Type B pancreatic cell (in vitro differentiated cells): ENCODE measurements around the gene EDDM13. TPM values are rescaled to one million over a fixed set of nuclear protein-coding genes. Genes with fewer than 3 reads are reported as not detected.
A peak's percentile ranks its signal among the peaks of the same experiment; 100 is the strongest.

Source experiments
- DNase-seq: peaks from one replicate; pipeline ENCODE4 v3.0.0; 2021; ENCODE audit warnings: mixed read lengths; ENCODE audit not compliant: unreplicated experiment; ENCODE audit errors: extremely low spot score
- H3K27ac Mint-ChIP-seq: 2 replicates; pipeline ENCODE4 v1.8.0; 2021; ENCODE audit warnings: mild to moderate bottlenecking, mixed read lengths
- H3K27me3 Mint-ChIP-seq: 2 replicates; pipeline ENCODE4 v1.8.0; 2021; ENCODE audit warnings: mixed read lengths
- H3K36me3 Mint-ChIP-seq: 2 replicates; pipeline ENCODE4 v1.8.0; 2021; ENCODE audit warnings: mixed read lengths
- H3K4me1 Mint-ChIP-seq: one replicate; pipeline ENCODE4 v1.8.0; 2021; ENCODE audit warnings: mixed read lengths; ENCODE audit not compliant: unreplicated experiment
- H3K4me3 Mint-ChIP-seq: 2 replicates; pipeline ENCODE4 v1.8.0; 2021; ENCODE audit warnings: mild to moderate bottlenecking, mixed read lengths
- H3K9me3 Mint-ChIP-seq: 2 replicates; pipeline ENCODE4 v1.8.0; 2021; ENCODE audit warnings: mixed read lengths
- CTCF ChIP-seq: fragments of 200-600 bp; sonication (generic); conservative IDR thresholded peaks from 2 replicates; pipeline ENCODE4 v1.5.0; 2021; ENCODE audit warnings: antibody characterized with exemption, mild to moderate bottlenecking
- total RNA-seq: library from RNA; stranded (reverse); gene quantifications from 2 replicates; pipeline ENCODE4 v1.2.1, GENCODE V29; 2021; ENCODE audit warnings: low replicate concordance

Gene EDDM13
- total RNA-seq, 1 donor from 2014 or later = not detected

GRCh38 chr19:56348289-56348877 lies 75.8 kb downstream of the EDDM13 start:
- Mint-ChIP-seq H3K27ac (no peak overlapping the region), H3K27me3 (no peaks in the 10 kb centered on the region), H3K9me3 (peaks cover 1% of the 10 kb centered on the region), H3K4me3 (no peak overlapping the region), H3K36me3 (no peaks in the 10 kb centered on the region), H3K4me1 (no peaks in the 10 kb centered on the region)
- DNase-seq = no peak
- peak; percentile 47 for TF ChIP-seq CTCF

GRCh38 chr19:56350416-56351045 lies 78.0 kb downstream of the EDDM13 start:
- no peaks in the 10 kb centered on the region for H3K27me3 Mint-ChIP-seq
- no peak for DNase-seq
- peak; percentile 86 for TF ChIP-seq CTCF
- H3K4me3 Mint-ChIP-seq = no peak overlapping the region
- no peak overlapping the region for H3K27ac Mint-ChIP-seq
- H3K4me1 Mint-ChIP-seq = no peaks in the 10 kb centered on the region
- H3K36me3 Mint-ChIP-seq = no peaks in the 10 kb centered on the region
- H3K9me3 Mint-ChIP-seq = no peaks in the 10 kb centered on the region

GRCh38 chr19:56351208-56351607 lies 78.7 kb downstream of the EDDM13 start:
- Mint-ChIP-seq H3K36me3 (no peaks in the 10 kb centered on the region), H3K9me3 (no peaks in the 10 kb centered on the region), H3K4me3 (no peak overlapping the region), H3K27me3 (no peaks in the 10 kb centered on the region), H3K4me1 (no peaks in the 10 kb centered on the region), H3K27ac (no peak overlapping the region)
- no peak for DNase-seq
- no peak for TF ChIP-seq CTCF

- no peak for DNase-seq
- no peaks in the 10 kb centered on the region for H3K36me3 Mint-ChIP-seq
- no peak overlapping the region for H3K4me3 Mint-ChIP-seq
- no peaks in the 10 kb centered on the region for H3K9me3 Mint-ChIP-seq
- H3K27me3 Mint-ChIP-seq = no peaks in the 10 kb centered on the region
- no peak overlapping the region for H3K27ac Mint-ChIP-seq
- no peak for TF ChIP-seq CTCF
- H3K4me1 Mint-ChIP-seq = no peaks in the 10 kb centered on the region
Measured at GRCh38 chr19:56355517-56355916, 83.0 kb downstream of the EDDM13 start.

- no peaks in the 10 kb centered on the region for H3K4me1 Mint-ChIP-seq
- TF ChIP-seq CTCF = no peak
- no peak overlapping the region for H3K4me3 Mint-ChIP-seq
- H3K9me3 Mint-ChIP-seq = no peaks in the 10 kb centered on the region
- H3K27me3 Mint-ChIP-seq = no peaks in the 10 kb centered on the region
- H3K36me3 Mint-ChIP-seq = no peaks in the 10 kb centered on the region
- no peak for DNase-seq
- H3K27ac Mint-ChIP-seq = no peak overlapping the region
Measured at GRCh38 chr19:56356944-56357343, 84.4 kb downstream of the EDDM13 start.

Other genes starting within 250 kb of the EDDM13 start
- 30.2 and 34.0 TPM in 2 replicates for gene ZNF787, start 151.5 kb upstream of the EDDM13 start, total RNA-seq
- 37.4 and 40.7 TPM in 2 replicates for gene ZNF444, start 131.5 kb upstream of the EDDM13 start, total RNA-seq
- gene GALP, start 96.7 kb upstream of the EDDM13 start, total RNA-seq = not detected in 2 replicates
- not detected in 2 replicates for gene ZSCAN5B, start 75.0 kb upstream of the EDDM13 start, total RNA-seq
- gene ZSCAN5C, start 70.5 kb upstream of the EDDM13 start, total RNA-seq = not detected in 2 replicates
- gene ZSCAN5A, start 42.1 kb downstream of the EDDM13 start, total RNA-seq = 13.4 and 16.3 TPM in 2 replicates
- 3.7 TPM in 2 replicates for gene ZNF582, start 120.8 kb downstream of the EDDM13 start, total RNA-seq
- gene ZNF583, start 131.6 kb downstream of the EDDM13 start, total RNA-seq = 5.8 and 11.5 TPM in 2 replicates
- gene ZNF667, start 204.6 kb downstream of the EDDM13 start, total RNA-seq = 0.10 TPM in 1 of 2 replicates, not detected in the other
- gene ZNF471, start 235.1 kb downstream of the EDDM13 start, total RNA-seq = 0.05 TPM in 1 of 2 replicates, not detected in the other